ENCODE data around the gene RAB10. TPM values are rescaled to one million over a fixed set of nuclear protein-coding genes. Genes with fewer than 3 reads are reported as not detected.

The RAB10 gene
- total and polyA plus RNA-seq, 9 of the 15 experiments (the other 6 are each of a cell fraction or from before 2014, with no cell fraction given) = 25.1 to 214 (median 157) TPM

GRCh38 chr2:26150243-26150642 lies 116.4 kb downstream of the RAB10 start:
- H3K9ac ChIP-seq (ENCODE audit: insufficient read depth in 1 of 2, low read depth in 2 of 2, low read length in 2 of 2) = peak overlapping the region in 1 of 2 experiments; percentile 31; a peak in 1 of 4 replicates
- peak overlapping the region; percentile 29; the same call in 1 of the 2 replicates for H2AFZ ChIP-seq (ENCODE audit: low read depth, low read length)
- H3K36me3 ChIP-seq (ENCODE audit: control insufficient read depth, insufficient read depth, low read length) = no peaks in the 10 kb centered on the region
- in situ Hi-C loops (cut with MboI) (no loop called here), intact Hi-C loops (cut with micrococcal nuclease) (no loop called here)
- WGBS (ENCODE audit: insufficient coverage, low coverage, missing lambda C conversion rate) = 25% methylated on average over 11 of the region's 12 CpGs
- H4K20me1 ChIP-seq (replicated peaks; ENCODE audit: control insufficient read depth, insufficient read depth, low read length) = no peaks in the 10 kb centered on the region
- BruUV-seq (replicated peaks) = no TSS peak
- FAIRE-seq (no peak), ATAC-seq (no peak), DNase-seq (ENCODE audit: extremely low read depth in 1 of 4, low spot score in 3 of 4) (no peak)
- H3K4me1 ChIP-seq (replicated peaks in 1 of 2; ENCODE audit: control insufficient read depth in 2 of 2, insufficient read depth in 2 of 2, low read length in 2 of 2) = 0 out of 5 replicates have a peak, but pooled peaks cover 0 to 3% of the 10 kb centered on the region in 2 experiments
- no peak for TF ChIP-seq IFI16 (CRISPR knock-in tag; IDR thresholded peaks at IDR 0.05)
- TF ChIP-seq ZBTB34 (CRISPR knock-in tag; IDR thresholded peaks at IDR 0.05) = no peak
- no peak for TF ChIP-seq RBM15 (IDR thresholded peaks at IDR 0.05; ENCODE audit: insufficient read depth, low read length)
- TF ChIP-seq ELK1 (CRISPR knock-in tag; IDR thresholded peaks at IDR 0.05) = no peak
- no peak for TF ChIP-seq ZFP36 (IDR thresholded peaks at IDR 0.05; ENCODE audit: low read depth, low read length, partially characterized antibody)
- TF ChIP-seq ZNF263 (CRISPR knock-in tag; IDR thresholded peaks at IDR 0.05; ENCODE audit: borderline replicate concordance) = no peak
- no peak for TF ChIP-seq CSDE1 (IDR thresholded peaks at IDR 0.05)
- TF ChIP-seq HNRNPUL1 (IDR thresholded peaks at IDR 0.05; ENCODE audit: low read length) = no peak
- no peaks in the 10 kb centered on the region for H3K9me3 ChIP-seq (replicated peaks; ENCODE audit: control insufficient read depth, insufficient read depth, low read depth, low read length)
- no peak overlapping the region for H3K4me3 ChIP-seq
- POLR2A ChIA-PET = interaction anchor here (0.5 to 1.4 kb wide), 2 partner anchors 17 to 116 kb away, joined by 3 to 4 read pairs; no protein-coding TSS in a partner anchor
- no peak overlapping the region for H3K4me2 ChIP-seq (ENCODE audit: insufficient read depth, low read length)
- CTCF ChIA-PET (ENCODE audit: low intra/inter-chr PET ratio) = no interaction called here
- H3K79me2 ChIP-seq (ENCODE audit: control insufficient read depth, insufficient read depth, low read length) = no peaks in the 10 kb centered on the region
- H3K27ac ChIP-seq (ENCODE audit: extremely low read depth, low read depth, low read length) = no peak overlapping the region
- peaks cover 15 to 20% of the 10 kb centered on the region in 2 experiments for H3K27me3 ChIP-seq (ENCODE audit: control insufficient read depth in 2 of 2, insufficient read depth in 2 of 2, low read length in 2 of 2)
- H3K9me1 ChIP-seq (ENCODE audit: control insufficient read depth, insufficient read depth, low read length) = no peaks in the 10 kb centered on the region
